ENCODE measurements around the gene ESCO1. TPM values are rescaled to one million over a fixed set of nuclear protein-coding genes. Genes with fewer than 3 reads are reported as not detected.

The ESCO1 gene
- polyA plus RNA-seq, 1 donor (not counting 4 experiments of a cell fraction or from before 2014, with no cell fraction given): 12.1 TPM

- Histone ChIP-seq H3K27ac (ENCODE audit: control insufficient read depth, insufficient read depth, low read length) (no peak overlapping the region), H3K9me1 (ENCODE audit: control insufficient read depth, extremely low read depth, insufficient read depth, low read length) (no peaks in the 10 kb centered on the region), H4K20me1 (ENCODE audit: control insufficient read depth, extremely low read depth, insufficient read depth, low read length) (no peaks in the 10 kb centered on the region), H3K4me1 (ENCODE audit: control insufficient read depth, extremely low read depth, insufficient read depth, low read length) (no peaks in the 10 kb centered on the region), H3K9ac (ENCODE audit: control insufficient read depth, extremely low read depth, insufficient read depth, low read length) (no peak overlapping the region), H3K9me3 (ENCODE audit: control insufficient read depth, low read depth, low read length) (no peaks in the 10 kb centered on the region), H3K36me3 (ENCODE audit: control insufficient read depth in 2 of 2, extremely low read depth in 1 of 2, insufficient read depth in 2 of 2, low read length in 2 of 2) (peaks cover 5 to 6% of the 10 kb centered on the region in 2 experiments), H2AFZ (ENCODE audit: control insufficient read depth, low read length) (no peak overlapping the region), H3K4me3 (ENCODE audit: control insufficient read depth in 2 of 3, extremely low read depth in 1 of 3, insufficient read depth in 2 of 3, low read depth in 1 of 3, low read length in 3 of 3) (no peak overlapping the region), H3K4me2 (ENCODE audit: control insufficient read depth, extremely low read depth, insufficient read depth, low read depth, low read length) (no peak overlapping the region), H3K27me3 (ENCODE audit: control insufficient read depth, extremely low read depth, insufficient read depth, low read length) (no peaks in the 10 kb centered on the region), H3K79me2 (ENCODE audit: control insufficient read depth, insufficient read depth, low read length) (no peaks in the 10 kb centered on the region)
- dilution Hi-C loops (cut with MboI; ENCODE audit: extremely low pct_ligation_motif_present, low sequenced_read_pairs): no loop called here
- DNase-seq (ENCODE audit: low read depth, low spot score) (no peak), FAIRE-seq (peak; percentile 67)
- TF ChIP-seq CTCF (optimal IDR thresholded peaks at IDR 0.05 in 1 of 3, IDR thresholded peaks at IDR 0.05 in 1 of 3, conservative IDR thresholded peaks at IDR 0.05 in 1 of 3; ENCODE audit: extremely low read depth in 1 of 3, insufficient read depth in 2 of 3, low read length in 3 of 3) (no peak), EZH2 (IDR thresholded peaks at IDR 0.05; ENCODE audit: low read length) (no peak)
Measured at GRCh38 chr18:21513741-21514140, 86.8 kb downstream of the ESCO1 start.

- no peak overlapping the region for H3K4me2 ChIP-seq (ENCODE audit: control insufficient read depth, extremely low read depth, insufficient read depth, low read depth, low read length)
- DNase-seq (ENCODE audit: low read depth, low spot score): no peak
- no peak overlapping the region for H2AFZ ChIP-seq (ENCODE audit: control insufficient read depth, low read length)
- no peaks in the 10 kb centered on the region for H3K27me3 ChIP-seq (ENCODE audit: control insufficient read depth, extremely low read depth, insufficient read depth, low read length)
- no peaks in the 10 kb centered on the region for H3K79me2 ChIP-seq (ENCODE audit: control insufficient read depth, insufficient read depth, low read length)
- H3K36me3 ChIP-seq (ENCODE audit: control insufficient read depth in 2 of 2, extremely low read depth in 1 of 2, insufficient read depth in 2 of 2, low read length in 2 of 2): peaks cover 5 to 6% of the 10 kb centered on the region in 2 experiments
- no peaks in the 10 kb centered on the region for H3K9me1 ChIP-seq (ENCODE audit: control insufficient read depth, extremely low read depth, insufficient read depth, low read length)
- H3K9me3 ChIP-seq (ENCODE audit: control insufficient read depth, low read depth, low read length): no peaks in the 10 kb centered on the region
- H3K4me3 ChIP-seq (ENCODE audit: control insufficient read depth in 2 of 3, extremely low read depth in 1 of 3, insufficient read depth in 2 of 3, low read depth in 1 of 3, low read length in 3 of 3): no peak overlapping the region
- TF ChIP-seq CTCF (optimal IDR thresholded peaks at IDR 0.05 in 1 of 3, IDR thresholded peaks at IDR 0.05 in 1 of 3, conservative IDR thresholded peaks at IDR 0.05 in 1 of 3; ENCODE audit: extremely low read depth in 1 of 3, insufficient read depth in 2 of 3, low read length in 3 of 3) (no peak), EZH2 (IDR thresholded peaks at IDR 0.05; ENCODE audit: low read length) (no peak)
- no peak overlapping the region for H3K27ac ChIP-seq (ENCODE audit: control insufficient read depth, insufficient read depth, low read length)
- H3K4me1 ChIP-seq (ENCODE audit: control insufficient read depth, extremely low read depth, insufficient read depth, low read length): no peaks in the 10 kb centered on the region
- H4K20me1 ChIP-seq (ENCODE audit: control insufficient read depth, extremely low read depth, insufficient read depth, low read length): no peaks in the 10 kb centered on the region
- FAIRE-seq: no peak
- dilution Hi-C loops (cut with MboI; ENCODE audit: extremely low pct_ligation_motif_present, low sequenced_read_pairs): no loop called here
- no peak overlapping the region for H3K9ac ChIP-seq (ENCODE audit: control insufficient read depth, extremely low read depth, insufficient read depth, low read length)
Measured at GRCh38 chr18:21513292-21513691, 87.2 kb downstream of the ESCO1 start.
